Measurements from ENCODE around the gene UTS2B. TPM values are rescaled to one million over a fixed set of nuclear protein-coding genes. Genes with fewer than 3 reads are reported as not detected.

UTS2B gene
- polyA plus RNA-seq, 1 of the 3 experiments (the other 2 are of a cell fraction): 0.03 TPM

DNA sequence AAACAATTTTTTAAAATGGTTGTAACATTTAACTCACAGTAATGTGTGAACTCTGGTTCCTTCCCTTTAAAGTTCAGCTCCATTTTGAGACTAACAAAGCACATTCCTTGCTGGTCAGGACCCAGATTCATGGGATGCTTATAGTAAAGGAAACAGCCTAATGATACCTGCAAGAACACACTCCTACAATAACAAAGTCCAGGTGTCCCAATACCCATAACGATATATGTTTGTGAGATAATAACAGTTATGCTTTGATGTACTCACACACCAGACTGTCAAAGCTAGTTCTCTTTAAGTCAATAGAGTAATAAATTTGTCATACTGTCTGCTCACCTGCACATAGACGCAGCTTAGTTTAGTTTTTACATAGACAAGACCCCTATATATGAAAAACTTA, 17.0 kb downstream of the UTS2B start:
- Histone ChIP-seq H3K9ac (no peak overlapping the region), H3K27me3 (ENCODE audit: insufficient read depth) (no peaks in the 10 kb centered on the region), H3K79me2 (ENCODE audit: insufficient read depth) (no peaks in the 10 kb centered on the region), H3K27ac (ENCODE audit: low read depth in 2 of 2, low read length in 1 of 2) (no peak overlapping the region), H3K9me2 (no peaks in the 10 kb centered on the region), H3F3A (replicated peaks; ENCODE audit: insufficient read depth) (no peaks in the 10 kb centered on the region), H3K4me3 (ENCODE audit: low read depth in 2 of 2, low read length in 1 of 2) (no peak overlapping the region), H3K36me3 (replicated peaks in 1 of 2; ENCODE audit: control insufficient read depth in 1 of 2, insufficient read depth in 2 of 2, low read length in 1 of 2) (no peaks in the 10 kb centered on the region), H4K20me1 (ENCODE audit: insufficient read depth) (no peaks in the 10 kb centered on the region), H3K4me2 (no peak overlapping the region), H3K9me3 (no peaks in the 10 kb centered on the region), H2AFZ (ENCODE audit: low read depth) (no peak overlapping the region), H3K4me1 (ENCODE audit: control insufficient read depth in 1 of 2, insufficient read depth in 2 of 2, low read depth in 1 of 2, low read length in 1 of 2) (no peaks in the 10 kb centered on the region)
- POLR2A ChIA-PET: no interaction called here
- 67% methylated on average over 2 of the region's 2 CpGs for WGBS (ENCODE audit: low lambda C conversion rate)
- no peak for TF ChIP-seq RXRA (IDR thresholded peaks at IDR 0.05; ENCODE audit: borderline replicate concordance, low read depth)
- TF ChIP-seq FOSL2 (IDR thresholded peaks at IDR 0.05; ENCODE audit: borderline replicate concordance, low read depth): no peak
- no peak for TF ChIP-seq EZH2phosphoT487 (IDR thresholded peaks at IDR 0.05; ENCODE audit: borderline replicate concordance, low read depth)
- TF ChIP-seq RAD21 (IDR thresholded peaks at IDR 0.05; ENCODE audit: low read length): no peak
- no peak for TF ChIP-seq RFX5 (IDR thresholded peaks at IDR 0.05; ENCODE audit: low read length)
- no peak for TF ChIP-seq FOXM1 (IDR thresholded peaks at IDR 0.05; ENCODE audit: low read depth)
- TF ChIP-seq MEF2A (IDR thresholded peaks at IDR 0.05; ENCODE audit: borderline replicate concordance, low read depth): no peak
- no peak for TF ChIP-seq GATA2 (CRISPR knock-in tag; IDR thresholded peaks at IDR 0.05)
- no peak for TF ChIP-seq TEAD4 (IDR thresholded peaks at IDR 0.05; ENCODE audit: borderline replicate concordance, insufficient read depth)
- no peak for TF ChIP-seq POLR2AphosphoS5 (IDR thresholded peaks at IDR 0.05; ENCODE audit: low read depth, low read length)
- no peak for TF ChIP-seq SIN3A (IDR thresholded peaks at IDR 0.05; ENCODE audit: borderline replicate concordance, low read depth, low read length)
- no peak for TF ChIP-seq USF1 (IDR thresholded peaks at IDR 0.05; ENCODE audit: borderline replicate concordance, low read depth)
- TF ChIP-seq CHD2 (IDR thresholded peaks at IDR 0.05; ENCODE audit: low read length, partially characterized antibody): no peak
- TF ChIP-seq TCF12 (IDR thresholded peaks at IDR 0.05): no peak
- TF ChIP-seq NRF1 (IDR thresholded peaks at IDR 0.05; ENCODE audit: low read depth, low read length): no peak
- TF ChIP-seq RCOR1 (IDR thresholded peaks at IDR 0.05; ENCODE audit: low read length): no peak
- no peak for TF ChIP-seq TAF1 (IDR thresholded peaks at IDR 0.05; ENCODE audit: borderline replicate concordance, low read depth, low read length)
- DNase-seq: no peak
- CTCF ChIA-PET: no interaction called here

DNA sequence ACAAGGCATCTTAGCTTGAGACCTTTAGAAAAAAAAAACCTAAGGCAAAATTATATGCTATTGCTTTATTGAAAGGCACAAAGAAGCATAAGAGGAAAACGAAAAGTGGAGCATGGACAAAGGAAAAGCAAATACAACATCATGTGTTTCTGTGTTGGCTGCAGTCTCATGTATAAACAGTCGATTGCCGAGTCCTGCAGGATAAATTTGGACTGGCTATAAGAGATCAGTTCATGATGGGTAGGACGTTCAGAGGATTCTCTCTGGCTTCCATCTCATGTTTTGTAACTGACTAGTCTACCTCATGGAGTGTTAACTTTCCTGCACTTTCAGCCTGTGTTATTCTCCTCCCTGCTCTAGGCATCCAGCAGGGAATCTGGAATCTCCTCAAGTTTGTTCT, 23.0 kb downstream of the UTS2B start:
- CTCF ChIA-PET: interaction anchor here (0.5 kb wide), 1 partner anchor 32 kb away, joined by 3 read pairs; no protein-coding TSS in a partner anchor
- Histone ChIP-seq H3K9me3 (no peaks in the 10 kb centered on the region), H3K79me2 (ENCODE audit: insufficient read depth) (no peaks in the 10 kb centered on the region), H3F3A (replicated peaks; ENCODE audit: insufficient read depth) (no peaks in the 10 kb centered on the region), H3K27ac (ENCODE audit: low read depth in 2 of 2, low read length in 1 of 2) (no peak overlapping the region), H3K9me2 (no peaks in the 10 kb centered on the region), H3K4me1 (ENCODE audit: control insufficient read depth in 1 of 2, insufficient read depth in 2 of 2, low read depth in 1 of 2, low read length in 1 of 2) (no peaks in the 10 kb centered on the region), H4K20me1 (ENCODE audit: insufficient read depth) (no peaks in the 10 kb centered on the region), H3K4me2 (no peak overlapping the region), H2AFZ (ENCODE audit: low read depth) (no peak overlapping the region), H3K36me3 (replicated peaks in 1 of 2; ENCODE audit: control insufficient read depth in 1 of 2, insufficient read depth in 2 of 2, low read length in 1 of 2) (no peaks in the 10 kb centered on the region), H3K9ac (no peak overlapping the region), H3K27me3 (ENCODE audit: insufficient read depth) (no peaks in the 10 kb centered on the region), H3K4me3 (ENCODE audit: low read depth in 2 of 2, low read length in 1 of 2) (no peak overlapping the region)
- TF ChIP-seq, protein P1, sequence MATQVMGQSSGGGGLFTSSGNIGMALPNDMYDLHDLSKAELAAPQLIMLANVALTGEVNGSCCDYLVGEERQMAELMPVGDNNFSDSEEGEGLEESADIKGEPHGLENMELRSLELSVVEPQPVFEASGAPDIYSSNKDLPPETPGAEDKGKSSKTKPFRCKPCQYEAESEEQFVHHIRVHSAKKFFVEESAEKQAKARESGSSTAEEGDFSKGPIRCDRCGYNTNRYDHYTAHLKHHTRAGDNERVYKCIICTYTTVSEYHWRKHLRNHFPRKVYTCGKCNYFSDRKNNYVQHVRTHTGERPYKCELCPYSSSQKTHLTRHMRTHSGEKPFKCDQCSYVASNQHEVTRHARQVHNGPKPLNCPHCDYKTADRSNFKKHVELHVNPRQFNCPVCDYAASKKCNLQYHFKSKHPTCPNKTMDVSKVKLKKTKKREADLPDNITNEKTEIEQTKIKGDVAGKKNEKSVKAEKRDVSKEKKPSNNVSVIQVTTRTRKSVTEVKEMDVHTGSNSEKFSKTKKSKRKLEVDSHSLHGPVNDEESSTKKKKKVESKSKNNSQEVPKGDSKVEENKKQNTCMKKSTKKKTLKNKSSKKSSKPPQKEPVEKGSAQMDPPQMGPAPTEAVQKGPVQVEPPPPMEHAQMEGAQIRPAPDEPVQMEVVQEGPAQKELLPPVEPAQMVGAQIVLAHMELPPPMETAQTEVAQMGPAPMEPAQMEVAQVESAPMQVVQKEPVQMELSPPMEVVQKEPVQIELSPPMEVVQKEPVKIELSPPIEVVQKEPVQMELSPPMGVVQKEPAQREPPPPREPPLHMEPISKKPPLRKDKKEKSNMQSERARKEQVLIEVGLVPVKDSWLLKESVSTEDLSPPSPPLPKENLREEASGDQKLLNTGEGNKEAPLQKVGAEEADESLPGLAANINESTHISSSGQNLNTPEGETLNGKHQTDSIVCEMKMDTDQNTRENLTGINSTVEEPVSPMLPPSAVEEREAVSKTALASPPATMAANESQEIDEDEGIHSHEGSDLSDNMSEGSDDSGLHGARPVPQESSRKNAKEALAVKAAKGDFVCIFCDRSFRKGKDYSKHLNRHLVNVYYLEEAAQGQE (IDR thresholded peaks at IDR 0.05; ENCODE audit: low read depth, low read length): no peak
- 47% methylated on average over 4 of the region's 4 CpGs for WGBS (ENCODE audit: low lambda C conversion rate)
- POLR2A ChIA-PET: no interaction called here
- DNase-seq: no peak
